ENCODE results near the gene NR2C1.
"Not testable (repeated sequence)": the region's sequence is repeated elsewhere in the genome, so short reads cannot be mapped to it uniquely, and the experiment has no call there.

The NR2C1 gene

GRCh38 chr12:94997726-94998125, 75.7 kb downstream of the NR2C1 start:
- no peak for DNase-seq

- no peak for DNase-seq
Measured at GRCh38 chr12:94997061-94997460, 76.4 kb downstream of the NR2C1 start.

- no peak for DNase-seq
Measured at GRCh38 chr12:94994312-94994711, 79.1 kb downstream of the NR2C1 start.

GRCh38 chr12:94993855-94994254, 79.6 kb downstream of the NR2C1 start:
- not testable (repeated sequence) for DNase-seq

DNA sequence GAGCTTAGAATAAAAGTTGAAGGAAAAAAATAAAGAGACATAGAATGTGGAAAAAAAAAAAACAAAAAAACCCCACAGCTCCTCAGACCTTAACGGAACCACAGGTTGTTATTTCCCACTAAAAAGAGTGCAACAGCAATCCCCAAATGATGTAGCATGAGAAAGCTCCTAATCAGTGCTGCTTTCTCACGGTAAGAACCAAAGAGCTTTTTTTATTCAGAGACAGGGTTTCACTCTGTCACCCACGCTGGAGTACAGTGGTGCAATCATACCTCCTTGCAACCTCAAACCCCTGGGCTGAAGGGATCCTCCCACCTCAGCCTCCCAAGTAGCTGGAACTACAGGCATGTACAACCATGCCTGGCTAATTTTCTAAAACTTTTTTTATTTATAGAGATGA, 83.2 kb downstream of the NR2C1 start:
- DNase-seq: no peak

DNA sequence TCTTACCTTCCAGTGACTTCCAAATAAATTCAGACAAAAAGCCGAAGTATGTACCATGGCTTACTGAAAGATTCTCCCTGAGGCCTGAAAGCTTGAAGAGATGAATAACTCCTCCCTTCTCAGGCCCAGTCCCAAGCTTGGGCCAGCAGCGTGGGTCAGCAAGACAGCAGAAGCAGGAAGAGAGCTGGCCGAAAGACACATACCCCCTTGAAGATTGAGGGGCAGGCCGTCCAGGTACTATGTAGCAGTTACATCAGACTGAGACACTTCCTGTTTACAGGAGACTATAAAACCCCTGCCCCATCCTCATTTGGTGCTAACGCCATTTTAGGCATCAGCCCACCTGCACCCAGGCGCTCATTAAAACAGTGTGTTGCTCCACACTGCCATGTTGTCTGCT, 84.9 kb downstream of the NR2C1 start:
- no peak for DNase-seq

GRCh38 chr12:94987801-94988200, 85.6 kb downstream of the NR2C1 start:
- no peak for DNase-seq

DNA sequence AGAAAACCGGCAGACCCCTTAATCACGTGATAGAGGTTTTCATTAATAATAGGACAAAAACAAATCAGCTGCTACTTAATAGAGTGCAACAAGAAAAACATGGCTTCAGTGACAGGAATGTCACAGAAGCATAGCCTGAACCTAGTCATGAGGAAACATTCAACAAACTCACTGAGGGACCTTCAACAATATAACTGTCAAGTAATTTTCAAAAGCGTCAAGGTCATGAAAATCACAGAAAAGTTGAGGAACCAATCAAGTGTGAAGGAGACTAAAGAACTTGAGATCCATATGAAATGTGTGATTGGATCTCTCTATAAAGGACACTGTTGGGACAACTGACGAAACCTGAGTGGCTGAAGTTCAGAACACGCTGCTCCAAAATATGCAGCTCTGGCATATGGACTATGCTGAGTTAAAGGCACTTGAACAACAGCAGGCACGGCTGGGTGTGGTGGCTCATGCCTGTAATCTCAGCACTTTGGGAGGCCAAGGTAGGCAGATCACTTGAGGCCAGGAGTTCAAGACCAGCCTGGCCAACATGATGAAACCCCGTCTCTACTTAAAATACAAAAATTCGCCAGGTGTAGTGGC, 86.2 kb downstream of the NR2C1 start:
- DNase-seq: no peak

GRCh38 chr12:94985099-94985498, 88.3 kb downstream of the NR2C1 start:
- DNase-seq: not testable (repeated sequence)

DNA sequence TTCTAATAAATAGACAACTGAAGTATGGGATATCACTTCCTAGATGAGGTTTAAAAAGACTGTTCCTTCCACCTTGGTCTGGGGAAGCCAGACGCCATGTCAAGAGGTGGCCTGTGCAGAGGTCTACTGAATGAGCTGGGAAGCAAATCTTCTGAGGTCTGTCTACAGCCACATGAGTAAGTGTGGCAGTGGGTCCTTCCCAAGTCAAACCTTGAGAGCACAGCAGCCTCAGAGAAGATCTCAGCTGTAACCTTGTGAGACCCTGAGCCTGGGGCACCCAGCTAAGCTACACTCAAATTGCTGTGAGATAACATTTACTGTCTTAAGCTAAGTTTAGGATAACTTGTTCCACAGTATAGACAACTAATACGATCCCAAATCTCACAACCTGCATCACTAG, 90.1 kb downstream of the NR2C1 start:
- DNase-seq: no peak

GRCh38 chr12:94982456-94982855, 91.0 kb downstream of the NR2C1 start:
- no peak for DNase-seq

- DNase-seq: no peak
Measured at GRCh38 chr12:94980577-94980976, 92.8 kb downstream of the NR2C1 start.

DNA sequence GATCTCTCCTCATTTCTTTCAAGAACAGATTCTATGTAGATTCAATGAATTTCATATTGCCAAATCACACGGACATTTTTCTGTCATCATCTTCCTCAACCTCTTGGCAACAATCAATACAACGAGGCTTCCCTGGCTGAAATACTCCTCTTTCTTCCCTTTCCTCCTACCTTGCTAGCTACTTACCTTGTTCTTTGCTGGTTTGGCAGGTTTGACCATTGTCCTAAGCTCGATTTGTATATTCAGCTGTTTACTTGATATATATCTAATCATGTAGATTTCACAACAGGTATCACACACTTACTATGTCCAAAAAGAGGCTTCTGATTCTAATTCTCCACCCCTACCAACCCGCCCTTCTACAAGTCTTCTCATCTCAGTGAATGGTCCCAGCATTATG, 93.5 kb downstream of the NR2C1 start:
- no peak for DNase-seq

DNA sequence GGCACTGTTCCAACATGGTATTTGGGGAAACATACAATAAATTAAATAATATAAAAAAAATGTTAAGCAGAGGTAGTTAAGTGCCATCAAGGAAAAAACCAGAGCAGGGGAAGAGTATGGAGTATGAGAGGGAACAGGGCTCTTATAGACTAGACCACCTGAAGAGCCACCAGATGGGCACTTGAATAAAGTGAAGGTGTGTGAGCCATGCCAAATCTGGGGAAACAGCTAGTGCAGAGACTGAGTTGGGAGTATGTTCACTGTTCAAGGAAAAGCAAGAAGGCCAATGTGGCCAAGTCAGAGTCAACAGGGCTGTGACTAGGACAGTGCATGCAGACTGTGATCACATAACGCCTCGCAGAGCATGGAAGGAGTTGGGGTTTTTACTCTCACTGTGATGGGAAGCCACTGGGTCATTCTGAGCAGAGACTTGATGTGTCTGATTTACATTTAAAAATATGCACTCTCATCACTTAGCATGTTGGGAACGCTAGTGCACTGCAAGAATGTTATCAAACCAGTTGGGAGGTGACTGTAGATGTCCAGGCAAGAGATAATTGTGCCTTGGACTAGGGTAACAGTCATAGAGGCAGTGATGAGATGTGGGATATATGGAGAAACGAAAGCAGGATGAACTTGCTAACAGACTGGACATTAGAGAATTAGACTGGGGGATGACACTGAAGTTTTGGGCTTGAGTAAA, 95.5 kb downstream of the NR2C1 start:
- DNase-seq: no peak

DNA sequence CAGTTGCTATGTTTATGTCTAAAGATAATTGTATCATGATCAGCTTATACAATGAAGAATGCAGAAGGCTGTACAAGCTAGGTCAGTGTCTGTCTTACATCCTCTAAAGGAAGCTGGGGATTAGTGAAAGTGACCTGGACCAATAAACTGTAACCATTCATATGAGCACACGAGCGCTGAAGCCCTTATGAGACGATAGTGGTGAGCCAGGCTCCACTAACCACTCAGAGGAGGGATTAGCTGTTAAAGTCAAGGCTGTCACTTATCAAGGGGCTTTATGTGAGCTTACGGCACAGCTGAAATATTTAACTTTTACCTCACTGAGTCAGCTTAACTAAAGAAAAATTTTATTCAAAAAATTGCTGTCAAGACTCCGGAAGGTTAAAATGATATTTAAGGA, 100.2 kb downstream of the NR2C1 start:
- no peak for DNase-seq

- no peak for DNase-seq
Measured at GRCh38 chr12:94972795-94973194, 100.6 kb downstream of the NR2C1 start.

GRCh38 chr12:94971923-94972322, 101.5 kb downstream of the NR2C1 start:
- DNase-seq: no peak

DNA sequence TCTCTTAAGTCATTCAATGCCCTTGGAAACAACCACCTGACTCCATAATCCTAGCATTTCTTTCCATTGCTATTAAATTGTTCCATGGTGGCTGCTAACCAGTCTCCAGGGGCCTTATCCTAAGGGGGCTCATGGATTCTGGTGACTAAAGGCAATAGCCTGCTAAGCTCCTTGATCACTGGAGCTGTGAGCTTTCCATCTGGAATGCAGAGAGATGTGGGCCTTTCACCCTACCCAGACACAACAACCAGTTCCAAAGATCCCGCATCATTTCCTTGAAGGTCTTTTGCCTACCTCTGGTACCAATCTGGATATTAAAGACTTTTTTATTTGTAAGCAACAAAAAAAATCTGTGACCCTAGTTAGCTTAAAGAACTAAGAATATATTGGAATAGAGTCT, 102.9 kb downstream of the NR2C1 start:
- DNase-seq: no peak
